ENCODE measurements around the gene PTN. TPM values are rescaled to one million over a fixed set of nuclear protein-coding genes. Genes with fewer than 3 reads are reported as not detected.

The PTN gene
- total RNA-seq, 3 donors from 2014 or later: 0.48 to 343 (median 51.1) TPM

DNA sequence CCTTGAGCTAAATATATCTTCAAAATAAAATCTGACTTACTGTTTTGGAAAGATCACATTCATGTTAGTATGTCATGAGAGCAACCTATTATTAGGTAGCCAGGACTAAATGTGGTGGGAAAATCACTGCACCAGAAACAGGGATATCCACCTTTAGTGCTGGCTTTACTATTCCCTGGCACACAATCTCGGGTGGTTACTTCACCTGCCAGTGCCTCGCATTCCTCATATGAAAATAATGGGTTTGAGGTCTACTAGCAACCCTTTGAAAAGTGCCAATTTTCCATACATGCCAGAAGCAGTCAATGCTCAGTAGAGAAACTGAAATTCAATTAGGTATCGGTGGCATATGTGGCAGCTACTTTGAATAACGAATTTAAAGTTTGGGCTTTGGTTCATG lies 36.8 kb downstream of the PTN start:
- no peaks in the 10 kb centered on the region for H3K4me1 ChIP-seq
- no peak for TF ChIP-seq POLR2AphosphoS5 (IDR thresholded peaks at IDR 0.05)
- TF ChIP-seq, protein P1, sequence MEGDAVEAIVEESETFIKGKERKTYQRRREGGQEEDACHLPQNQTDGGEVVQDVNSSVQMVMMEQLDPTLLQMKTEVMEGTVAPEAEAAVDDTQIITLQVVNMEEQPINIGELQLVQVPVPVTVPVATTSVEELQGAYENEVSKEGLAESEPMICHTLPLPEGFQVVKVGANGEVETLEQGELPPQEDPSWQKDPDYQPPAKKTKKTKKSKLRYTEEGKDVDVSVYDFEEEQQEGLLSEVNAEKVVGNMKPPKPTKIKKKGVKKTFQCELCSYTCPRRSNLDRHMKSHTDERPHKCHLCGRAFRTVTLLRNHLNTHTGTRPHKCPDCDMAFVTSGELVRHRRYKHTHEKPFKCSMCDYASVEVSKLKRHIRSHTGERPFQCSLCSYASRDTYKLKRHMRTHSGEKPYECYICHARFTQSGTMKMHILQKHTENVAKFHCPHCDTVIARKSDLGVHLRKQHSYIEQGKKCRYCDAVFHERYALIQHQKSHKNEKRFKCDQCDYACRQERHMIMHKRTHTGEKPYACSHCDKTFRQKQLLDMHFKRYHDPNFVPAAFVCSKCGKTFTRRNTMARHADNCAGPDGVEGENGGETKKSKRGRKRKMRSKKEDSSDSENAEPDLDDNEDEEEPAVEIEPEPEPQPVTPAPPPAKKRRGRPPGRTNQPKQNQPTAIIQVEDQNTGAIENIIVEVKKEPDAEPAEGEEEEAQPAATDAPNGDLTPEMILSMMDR (IDR thresholded peaks at IDR 0.05): no peak
- TF ChIP-seq POLR2A (IDR thresholded peaks at IDR 0.05): no peak
- intact Hi-C loops (cut with DNase I; ENCODE audit: low total_unique reads): no loop called here

DNA sequence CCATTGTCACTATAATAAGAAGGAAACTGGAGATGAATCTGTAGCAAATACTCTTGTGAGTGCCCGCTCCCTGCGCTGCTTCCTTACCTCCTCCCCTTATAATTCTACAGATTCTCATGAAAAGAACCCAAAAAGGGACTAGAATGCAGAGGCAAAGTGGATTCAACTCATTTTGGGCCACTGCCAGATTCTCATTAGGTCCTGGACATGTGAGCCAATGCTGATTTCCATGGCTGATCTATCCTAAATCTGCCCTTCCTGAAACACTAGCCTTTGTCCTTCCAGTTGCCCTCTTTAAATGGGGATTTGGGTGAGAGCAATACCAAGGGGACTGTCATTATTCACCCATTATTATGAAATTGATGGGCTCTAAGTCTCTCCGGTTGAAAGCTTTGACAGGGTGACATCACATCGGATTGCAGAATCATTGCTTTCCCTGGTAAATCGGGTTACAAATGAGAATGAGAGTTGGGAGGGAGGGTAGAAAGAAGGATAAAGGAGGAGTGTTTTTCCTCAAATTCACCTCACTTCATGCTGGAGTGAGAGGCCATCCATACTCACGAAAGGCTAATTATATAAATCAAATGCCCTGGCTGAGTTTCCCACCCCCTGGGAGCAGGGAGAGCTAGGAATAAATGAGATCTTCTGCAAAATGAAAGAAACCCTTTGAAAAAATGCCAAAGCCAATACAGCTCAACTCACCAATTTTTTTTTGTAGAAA lies 37.5 kb downstream of the PTN start:
- Histone ChIP-seq H3K36me3 (no peaks in the 10 kb centered on the region), H3K9me3 (no peaks in the 10 kb centered on the region), H3K4me1 (no peaks in the 10 kb centered on the region), H3K27ac (peak overlapping the region; percentile 40 to 53), H3K27me3 (no peaks in the 10 kb centered on the region), H3K4me3 (no peak overlapping the region)
- no peak for DNase-seq (ENCODE audit: low spot score in 2 of 2)
- intact Hi-C loops (cut with DNase I; ENCODE audit: low total_unique reads): no loop called here
- TF ChIP-seq POLR2AphosphoS5 (IDR thresholded peaks at IDR 0.05) (no peak), POLR2A (IDR thresholded peaks at IDR 0.05) (no peak)
- TF ChIP-seq, protein P1 (IDR thresholded peaks at IDR 0.05): no peak

More for the DNA sequence above, 36.8 kb downstream of the PTN start:
- no peak for DNase-seq (ENCODE audit: low spot score in 2 of 2)
- H3K4me3 ChIP-seq: no peak overlapping the region
- no peaks in the 10 kb centered on the region for H3K36me3 ChIP-seq
- no peaks in the 10 kb centered on the region for H3K27me3 ChIP-seq
- peak overlapping the region in 1 of 2 donors; percentile 40 for H3K27ac ChIP-seq
- no peaks in the 10 kb centered on the region for H3K9me3 ChIP-seq

GRCh38 chr7:137304624-137305235 lies 38.8 kb downstream of the PTN start:
- H3K36me3 ChIP-seq: no peaks in the 10 kb centered on the region
- intact Hi-C loops (cut with DNase I; ENCODE audit: low total_unique reads): no loop called here
- no peak for DNase-seq (ENCODE audit: low spot score in 2 of 2)
- no peaks in the 10 kb centered on the region for H3K27me3 ChIP-seq
- TF ChIP-seq, protein P1 (IDR thresholded peaks at IDR 0.05): no peak
- TF ChIP-seq POLR2A (IDR thresholded peaks at IDR 0.05) (no peak), POLR2AphosphoS5 (IDR thresholded peaks at IDR 0.05) (no peak)
- H3K27ac ChIP-seq: no peak overlapping the region
- H3K4me3 ChIP-seq: no peak overlapping the region
- H3K4me1 ChIP-seq: no peaks in the 10 kb centered on the region
- no peaks in the 10 kb centered on the region for H3K9me3 ChIP-seq

GRCh38 chr7:137304165-137304564 lies 39.4 kb downstream of the PTN start:
- Histone ChIP-seq H3K4me3 (no peak overlapping the region), H3K4me1 (no peaks in the 10 kb centered on the region), H3K27me3 (no peaks in the 10 kb centered on the region), H3K27ac (no peak overlapping the region), H3K9me3 (no peaks in the 10 kb centered on the region), H3K36me3 (no peaks in the 10 kb centered on the region)
- no peak for TF ChIP-seq POLR2A (IDR thresholded peaks at IDR 0.05)
- TF ChIP-seq, protein P1 (IDR thresholded peaks at IDR 0.05): no peak
- no peak for TF ChIP-seq POLR2AphosphoS5 (IDR thresholded peaks at IDR 0.05)
- intact Hi-C loops (cut with DNase I; ENCODE audit: low total_unique reads): no loop called here
- no peak for DNase-seq (ENCODE audit: low spot score in 2 of 2)

- TF ChIP-seq, protein P1 (IDR thresholded peaks at IDR 0.05): no peak
- no peak for TF ChIP-seq POLR2AphosphoS5 (IDR thresholded peaks at IDR 0.05)
- TF ChIP-seq POLR2A (IDR thresholded peaks at IDR 0.05): no peak
- no peaks in the 10 kb centered on the region for H3K4me1 ChIP-seq
- DNase-seq (ENCODE audit: low spot score in 2 of 2): no peak
- H3K9me3 ChIP-seq: no peaks in the 10 kb centered on the region
- H3K4me3 ChIP-seq: no peak overlapping the region
- intact Hi-C loops (cut with DNase I; ENCODE audit: low total_unique reads): no loop called here
- no peaks in the 10 kb centered on the region for H3K36me3 ChIP-seq
- H3K27me3 ChIP-seq: no peaks in the 10 kb centered on the region
- no peak overlapping the region for H3K27ac ChIP-seq
These were observed 41.5 kb downstream of the PTN start for GRCh38 chr7:137302081-137302480.

Data from breast epithelium (tissue), 4 donors.